A673 (cell line): Measurements from ENCODE around the gene OR52A1. TPM values are rescaled to one million over a fixed set of nuclear protein-coding genes. Genes with fewer than 3 reads are reported as not detected.

ENCODE experiments used
- BruUV-seq: library from RNA; stranded (reverse); fragments of 400-500 nt; replicated peaks from 2 replicates; lab custom pipeline; 2021; lab: Mats Ljungman, UMichigan
- CTCF ChIA-PET: fragments of 300-600 bp; sonication (Branson Sonifier 250); formaldehyde crosslinking; loops from one replicate; lab custom pipeline; 2022; ENCODE audit warnings: antibody characterized with exemption; lab: Charles Lee
- POLR2A ChIA-PET: fragments of 300-600 bp; sonication (Branson Sonifier 250); formaldehyde crosslinking; loops from one replicate; lab custom pipeline; 2022; ENCODE audit warnings: antibody characterized with exemption; ENCODE audit not compliant: low non-redundant PET; lab: Charles Lee
- DNase-seq: peaks from one replicate; pipeline ENCODE4 v3.0.0-alpha.2; 2015; ENCODE audit warnings: low spot score
- H3K27ac ChIP-seq: fragments of 200-600 bp; sonication (generic); 2 replicates; pipeline ENCODE4 v1.5.1; 2016; ENCODE audit warnings: mixed run types, low read depth, mild to moderate bottlenecking, mixed read lengths, antibody characterized with exemption, low read length; ENCODE audit not compliant: poor library complexity, severe bottlenecking
- H3K27me3 ChIP-seq: fragments of 200-600 bp; sonication (generic); replicated peaks from 2 replicates; pipeline ENCODE4 v1.6.1; 2017; ENCODE audit warnings: mixed run types, low read depth, mild to moderate bottlenecking, mixed read lengths, antibody characterized with exemption, low read length; ENCODE audit not compliant: insufficient read depth, poor library complexity
- H3K36me3 ChIP-seq: fragments of 200-600 bp; sonication (generic); 2 replicates; pipeline ENCODE4 v1.6.1; 2016; ENCODE audit warnings: mixed run types, mild to moderate bottlenecking, mixed read lengths, antibody characterized with exemption, low read length; ENCODE audit not compliant: insufficient read depth, poor library complexity, severe bottlenecking
- H3K4me1 ChIP-seq: fragments of 200-600 bp; sonication (generic); 2 replicates; pipeline ENCODE4 v1.6.1; 2017; ENCODE audit warnings: mixed run types, mild to moderate bottlenecking, mixed read lengths, antibody characterized with exemption, low read length; ENCODE audit not compliant: insufficient read depth, poor library complexity, severe bottlenecking
- H3K4me3 ChIP-seq: fragments of 200-600 bp; sonication (generic); 2 replicates; pipeline ENCODE4 v1.5.1; 2016; ENCODE audit warnings: low read depth, mixed run types, mild to moderate bottlenecking, mixed read lengths, low read length; ENCODE audit not compliant: poor library complexity, severe bottlenecking
- H3K9me3 ChIP-seq: fragments of 200-600 bp; sonication (generic); 2 replicates; pipeline ENCODE4 v1.6.1; 2016; ENCODE audit warnings: mixed run types, low read depth, mild to moderate bottlenecking, mixed read lengths, antibody characterized with exemption, low read length; ENCODE audit not compliant: poor library complexity, severe bottlenecking
- EZH2 ChIP-seq: fragments of 200-600 bp; sonication (generic); IDR thresholded peaks from 2 replicates; pipeline ENCODE4 v1.6.1; 2017; ENCODE audit warnings: borderline replicate concordance, low read depth, mild to moderate bottlenecking, mixed read lengths, antibody characterized with exemption, low read length; ENCODE audit not compliant: poor library complexity, severe bottlenecking
- intact Hi-C: fragments of 100-400 bp; cut with micrococcal nuclease; formaldehyde crosslinking; loops from one replicate; pipeline ENCODE4 v1.10.0; 2022; ENCODE audit not compliant: unreplicated experiment
- total RNA-seq: library from RNA; stranded (reverse); gene quantifications from 2 replicates; pipeline ENCODE4 v1.2.3, GENCODE V29; 2021
- TF ChIP-seq, protein P1 (sequence below): fragments of 300-800, 200-600 bp; sonication (generic); conservative IDR thresholded peaks from 2 replicates; pipeline ENCODE4 v1.5.1; 2017; ENCODE audit warnings: low read depth, mild to moderate bottlenecking, antibody characterized with exemption, low read length, moderate library complexity, mixed read lengths

OR52A1 gene
- total RNA-seq, 1 experiment from 2014 or later: not detected

DNA sequence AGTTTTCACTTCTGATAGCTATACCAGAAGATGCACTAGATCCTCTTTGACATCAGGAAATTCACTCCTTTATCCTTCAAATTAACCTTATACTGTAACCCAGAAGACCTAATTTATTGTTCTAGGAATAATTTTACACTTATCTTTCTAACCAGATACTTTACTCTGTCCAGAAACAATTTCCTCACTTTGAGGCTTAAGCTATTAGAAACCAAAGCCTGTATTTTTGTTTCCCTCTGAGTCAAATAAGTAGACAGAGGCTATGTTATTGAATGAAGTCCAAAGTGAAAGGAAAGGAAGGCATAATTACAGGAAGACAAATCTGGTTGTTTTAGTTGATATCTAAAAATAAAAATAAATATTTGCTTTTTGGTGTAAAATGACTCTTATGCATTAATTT, 43.7 kb upstream of the OR52A1 start:
- TF ChIP-seq, protein P1, sequence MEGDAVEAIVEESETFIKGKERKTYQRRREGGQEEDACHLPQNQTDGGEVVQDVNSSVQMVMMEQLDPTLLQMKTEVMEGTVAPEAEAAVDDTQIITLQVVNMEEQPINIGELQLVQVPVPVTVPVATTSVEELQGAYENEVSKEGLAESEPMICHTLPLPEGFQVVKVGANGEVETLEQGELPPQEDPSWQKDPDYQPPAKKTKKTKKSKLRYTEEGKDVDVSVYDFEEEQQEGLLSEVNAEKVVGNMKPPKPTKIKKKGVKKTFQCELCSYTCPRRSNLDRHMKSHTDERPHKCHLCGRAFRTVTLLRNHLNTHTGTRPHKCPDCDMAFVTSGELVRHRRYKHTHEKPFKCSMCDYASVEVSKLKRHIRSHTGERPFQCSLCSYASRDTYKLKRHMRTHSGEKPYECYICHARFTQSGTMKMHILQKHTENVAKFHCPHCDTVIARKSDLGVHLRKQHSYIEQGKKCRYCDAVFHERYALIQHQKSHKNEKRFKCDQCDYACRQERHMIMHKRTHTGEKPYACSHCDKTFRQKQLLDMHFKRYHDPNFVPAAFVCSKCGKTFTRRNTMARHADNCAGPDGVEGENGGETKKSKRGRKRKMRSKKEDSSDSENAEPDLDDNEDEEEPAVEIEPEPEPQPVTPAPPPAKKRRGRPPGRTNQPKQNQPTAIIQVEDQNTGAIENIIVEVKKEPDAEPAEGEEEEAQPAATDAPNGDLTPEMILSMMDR: no peak
- no peak for TF ChIP-seq EZH2
- intact Hi-C loops: no loop called here
- Histone ChIP-seq H3K9me3 (no peaks in the 10 kb centered on the region), H3K27ac (no peak overlapping the region), H3K4me3 (no peak overlapping the region), H3K27me3 (no peaks in the 10 kb centered on the region), H3K36me3 (no peaks in the 10 kb centered on the region), H3K4me1 (no peaks in the 10 kb centered on the region)
- BruUV-seq: no TSS peak
- ChIA-PET CTCF (no interaction called here), POLR2A (no interaction called here)
- no peak for DNase-seq

DNA sequence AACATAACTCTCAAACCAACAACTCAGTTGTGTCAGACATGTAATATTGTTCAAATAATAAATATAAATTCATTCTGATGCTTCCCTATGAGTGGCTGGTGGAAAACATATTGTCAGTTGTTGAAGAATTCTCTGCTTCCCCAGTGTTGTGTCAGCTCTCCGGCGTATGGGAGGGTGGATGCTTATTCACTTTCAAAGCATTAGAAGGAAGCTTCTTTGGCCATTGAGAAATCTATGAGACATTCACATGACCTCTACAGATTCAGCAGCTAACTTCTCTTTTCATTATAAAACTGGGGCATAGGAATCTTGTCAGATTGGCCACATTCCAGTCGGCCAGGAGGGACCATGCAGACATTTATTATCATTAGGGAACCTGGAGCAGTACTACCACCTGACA, 43.0 kb upstream of the OR52A1 start:
- POLR2A ChIA-PET: no interaction called here
- CTCF ChIA-PET: no interaction called here

DNA sequence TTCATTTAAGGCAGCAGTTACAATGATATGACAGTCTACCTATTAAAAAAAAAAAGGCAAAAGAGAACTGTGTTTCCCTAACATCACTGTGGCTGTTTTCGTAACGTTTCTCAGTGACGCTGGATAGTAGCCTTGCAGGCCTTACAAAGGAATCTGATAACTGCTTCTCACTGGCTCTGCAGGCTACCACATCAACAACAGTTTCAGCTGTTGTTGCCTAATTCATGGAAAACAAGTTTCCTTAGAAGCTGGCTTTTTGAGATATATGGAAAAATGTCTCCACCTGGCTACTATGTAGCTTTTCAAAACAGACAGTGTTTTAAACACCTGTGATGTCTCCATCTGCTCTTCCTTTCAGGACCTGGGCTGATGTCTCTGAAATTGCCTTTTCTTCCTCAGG, 42.2 kb upstream of the OR52A1 start:
- intact Hi-C loops: no loop called here
- ChIA-PET POLR2A (no interaction called here), CTCF (interaction anchor here (0.7 kb wide), 1 partner anchor 1657 kb away, joined by 3 read pairs; no protein-coding TSS in a partner anchor)
- no peaks in the 10 kb centered on the region for H3K4me1 ChIP-seq
- H3K4me3 ChIP-seq: no peak overlapping the region
- no peak for DNase-seq
- H3K9me3 ChIP-seq: no peaks in the 10 kb centered on the region
- no TSS peak for BruUV-seq
- H3K27me3 ChIP-seq: no peaks in the 10 kb centered on the region
- no peaks in the 10 kb centered on the region for H3K36me3 ChIP-seq
- no peak overlapping the region for H3K27ac ChIP-seq
- TF ChIP-seq EZH2: no peak
- TF ChIP-seq, protein P1: no peak

More for the DNA sequence above, 43.0 kb upstream of the OR52A1 start:
- no peaks in the 10 kb centered on the region for H3K4me1 ChIP-seq
- intact Hi-C loops: no loop called here
- no peaks in the 10 kb centered on the region for H3K27me3 ChIP-seq
- no peak overlapping the region for H3K4me3 ChIP-seq
- TF ChIP-seq, protein P1: no peak
- no peak for TF ChIP-seq EZH2
- DNase-seq: no peak
- H3K36me3 ChIP-seq: no peaks in the 10 kb centered on the region
- H3K27ac ChIP-seq: no peak overlapping the region
- no peaks in the 10 kb centered on the region for H3K9me3 ChIP-seq
- BruUV-seq: no TSS peak
